AG08396 (cell line): ENCODE data around the gene SCARB2.

Experiments
- DNase-seq: peaks from one replicate; pipeline ENCODE4 v3.0.0; 2012; ENCODE audit warnings: low spot score, mixed read lengths

The SCARB2 gene

DNA sequence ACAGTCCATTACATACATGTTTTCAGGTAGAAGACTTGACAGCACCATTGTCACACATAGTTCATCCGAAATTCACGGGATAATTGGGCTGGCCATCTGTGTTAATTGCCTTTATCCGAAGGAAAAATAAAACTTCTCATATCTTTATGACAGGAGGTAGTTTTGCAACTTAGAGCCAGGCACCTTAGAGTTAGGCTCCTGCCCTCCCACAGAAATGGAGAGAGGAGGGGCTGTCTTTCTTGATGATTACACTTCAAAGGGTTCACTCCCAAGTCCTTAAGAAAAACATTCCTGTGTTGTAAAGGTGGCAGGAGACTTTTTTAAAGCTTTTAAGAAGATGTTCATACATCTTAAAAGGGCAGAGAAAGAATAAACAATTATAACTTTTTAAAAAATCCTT, 10.5 kb upstream of the SCARB2 start:
- no peak for DNase-seq

DNA sequence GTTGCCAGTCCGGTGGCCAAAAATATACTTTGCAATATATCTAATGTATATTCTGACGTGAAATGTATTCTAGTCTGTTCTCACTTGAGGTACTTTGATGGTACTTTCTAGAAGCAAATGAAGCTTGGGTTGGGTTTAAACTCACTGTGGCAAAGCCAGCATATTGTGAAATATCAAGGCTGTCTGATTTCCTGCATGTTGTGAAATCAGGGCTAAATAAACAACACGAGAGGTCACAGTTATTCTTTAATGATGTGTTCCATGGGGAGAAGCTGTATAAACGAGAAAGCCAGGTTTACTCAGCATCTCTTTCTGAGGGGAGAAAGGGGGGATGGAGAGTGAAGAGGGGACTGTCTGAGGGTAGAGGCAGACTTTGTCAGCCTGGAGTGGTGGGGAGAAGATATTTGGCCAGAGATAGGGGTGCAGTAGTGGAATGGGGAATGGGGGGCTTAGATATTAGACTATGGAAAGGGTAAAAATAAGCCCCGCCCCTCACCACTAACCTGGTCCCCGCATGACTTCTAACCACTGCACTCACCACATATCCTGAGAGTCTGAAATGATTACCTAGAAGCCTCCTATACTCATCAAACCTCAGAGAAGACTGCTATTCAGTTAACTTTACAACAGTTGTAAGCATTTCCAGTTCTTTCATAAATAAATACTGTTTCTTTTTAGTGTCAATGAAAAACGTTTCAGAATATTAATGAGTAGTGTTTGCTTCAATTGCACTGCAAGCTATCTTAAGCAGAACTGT, 5.9 kb upstream of the SCARB2 start:
- DNase-seq: peak; percentile 61

DNA sequence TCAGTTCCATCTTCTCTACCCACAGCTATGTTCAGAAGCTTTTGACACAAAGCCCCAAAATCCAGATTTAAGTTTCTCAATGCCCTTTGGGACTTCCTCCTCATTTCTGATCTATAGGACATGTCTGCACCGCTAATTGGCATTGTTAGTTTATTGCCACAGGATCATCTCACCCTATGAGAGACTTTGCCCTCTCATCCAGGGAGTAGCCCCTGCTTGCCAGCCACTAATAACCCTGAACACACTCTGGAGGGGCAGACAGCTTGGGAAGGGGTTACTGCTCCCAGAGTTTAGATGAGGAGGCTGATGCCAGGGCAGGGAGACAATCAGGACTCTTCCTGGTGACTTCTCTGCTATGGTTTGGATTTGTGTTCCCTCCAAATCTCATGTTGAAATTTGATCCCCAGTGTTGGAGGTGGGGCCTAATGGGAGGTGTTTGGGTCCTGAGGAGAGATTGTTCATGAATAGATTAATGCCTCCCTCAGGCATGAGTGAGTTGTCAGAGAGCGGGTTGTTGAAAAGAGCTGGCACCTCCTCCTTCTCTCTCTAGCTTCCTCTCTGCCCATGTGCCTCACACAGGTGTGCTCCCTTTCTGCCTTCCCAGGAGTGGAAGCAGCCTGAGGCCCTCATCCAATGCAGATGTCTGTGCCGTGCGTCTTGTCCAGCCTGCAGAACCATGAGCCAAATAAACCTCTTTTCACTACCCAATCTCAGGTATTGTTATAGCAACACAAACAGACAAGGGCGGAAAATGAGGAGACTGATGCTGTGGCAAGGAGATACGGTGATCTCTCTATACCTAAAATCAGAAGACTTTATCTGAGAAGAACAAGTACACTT, 3.6 kb upstream of the SCARB2 start:
- no peak for DNase-seq

DNA sequence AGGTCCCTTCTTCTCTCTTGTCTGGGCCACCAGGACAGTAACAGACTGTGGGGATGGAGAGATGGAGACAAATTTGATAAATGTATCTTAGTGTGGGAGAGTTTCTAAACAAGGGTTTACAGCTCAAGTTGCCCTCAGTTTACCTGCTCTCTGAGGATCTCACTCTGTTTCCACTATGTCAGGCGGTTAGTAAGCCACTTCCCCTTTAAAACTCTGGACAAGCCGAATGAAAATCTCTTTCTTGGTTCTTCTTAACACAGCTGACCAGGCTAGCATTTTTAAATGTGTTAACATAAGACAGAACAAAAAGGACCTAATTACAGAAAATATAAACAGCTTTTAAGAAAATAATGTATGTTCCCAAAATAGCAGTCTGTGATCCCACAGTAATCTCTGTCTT, 2.9 kb upstream of the SCARB2 start:
- no peak for DNase-seq

DNA sequence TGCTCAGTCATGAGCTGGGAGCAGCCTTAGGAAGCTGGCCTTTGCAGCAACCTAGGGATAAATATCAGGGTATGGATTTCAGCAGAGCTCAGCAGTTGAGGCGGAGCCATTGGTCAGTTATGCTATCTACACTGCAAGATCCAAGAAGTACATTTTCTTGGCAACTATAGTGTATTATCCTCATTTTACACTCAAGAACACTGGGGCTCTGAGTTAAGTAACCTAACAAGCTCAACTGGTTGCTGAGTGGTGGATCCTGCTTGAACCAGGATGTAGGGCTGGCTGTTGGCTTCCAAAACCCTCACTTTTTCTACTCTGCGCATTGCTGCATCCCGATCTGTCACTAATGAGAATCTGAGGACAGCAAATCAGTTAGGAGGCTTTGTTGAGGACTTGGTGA, 1.5 kb upstream of the SCARB2 start:
- no peak for DNase-seq

DNA sequence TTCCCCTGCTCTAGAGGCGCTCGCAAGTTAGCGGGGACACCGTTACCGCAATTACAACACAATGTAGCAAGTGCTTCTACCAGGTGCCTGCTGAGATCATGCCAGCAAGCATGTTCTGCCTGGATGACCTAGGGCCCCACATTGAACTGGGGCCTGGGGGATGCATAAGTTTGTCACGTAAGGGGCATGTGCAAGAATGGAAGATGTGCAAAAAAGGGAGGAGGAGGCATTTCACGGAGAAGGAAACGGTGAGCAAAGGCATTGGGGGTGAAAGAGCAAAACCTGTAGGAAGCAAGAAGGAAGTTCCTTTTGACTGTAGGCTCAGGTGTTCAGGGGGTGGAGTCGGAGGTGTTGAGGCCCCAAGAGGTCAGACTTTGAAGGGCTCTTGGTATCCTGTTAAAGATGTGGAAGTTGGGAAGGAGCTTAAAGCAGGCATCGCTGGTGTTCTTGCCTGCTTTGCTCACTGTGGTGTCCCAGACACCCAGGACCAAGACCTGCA, 602 bp upstream of the SCARB2 start:
- DNase-seq: no peak

DNA sequence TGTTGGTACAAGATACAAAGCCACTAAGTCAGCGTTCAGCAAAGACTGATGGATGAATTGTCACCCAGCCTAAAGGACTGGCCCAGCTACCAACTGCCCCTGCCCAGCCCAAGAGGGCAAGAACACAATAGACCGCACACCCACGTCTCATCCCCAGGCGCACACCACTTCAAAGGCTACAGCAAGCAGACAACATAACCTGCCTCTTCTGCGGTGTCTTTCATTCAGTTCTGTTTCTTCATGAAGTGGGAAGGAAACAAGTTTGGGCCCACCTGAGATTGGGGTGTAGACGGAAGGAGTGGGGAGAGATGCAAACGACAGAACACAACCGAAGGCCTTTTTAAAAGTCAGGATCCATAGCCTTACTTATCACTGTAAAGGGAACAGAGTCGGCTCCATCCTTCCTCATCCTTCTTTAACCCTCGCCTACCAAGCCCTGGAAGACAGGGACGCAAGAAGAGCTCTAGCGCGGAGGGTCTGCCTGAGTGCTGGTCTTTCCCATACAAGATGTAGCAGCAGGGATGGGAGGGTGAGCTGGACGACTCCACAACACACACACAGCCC, 691 bp downstream of the SCARB2 start:
- DNase-seq: no peak

DNA sequence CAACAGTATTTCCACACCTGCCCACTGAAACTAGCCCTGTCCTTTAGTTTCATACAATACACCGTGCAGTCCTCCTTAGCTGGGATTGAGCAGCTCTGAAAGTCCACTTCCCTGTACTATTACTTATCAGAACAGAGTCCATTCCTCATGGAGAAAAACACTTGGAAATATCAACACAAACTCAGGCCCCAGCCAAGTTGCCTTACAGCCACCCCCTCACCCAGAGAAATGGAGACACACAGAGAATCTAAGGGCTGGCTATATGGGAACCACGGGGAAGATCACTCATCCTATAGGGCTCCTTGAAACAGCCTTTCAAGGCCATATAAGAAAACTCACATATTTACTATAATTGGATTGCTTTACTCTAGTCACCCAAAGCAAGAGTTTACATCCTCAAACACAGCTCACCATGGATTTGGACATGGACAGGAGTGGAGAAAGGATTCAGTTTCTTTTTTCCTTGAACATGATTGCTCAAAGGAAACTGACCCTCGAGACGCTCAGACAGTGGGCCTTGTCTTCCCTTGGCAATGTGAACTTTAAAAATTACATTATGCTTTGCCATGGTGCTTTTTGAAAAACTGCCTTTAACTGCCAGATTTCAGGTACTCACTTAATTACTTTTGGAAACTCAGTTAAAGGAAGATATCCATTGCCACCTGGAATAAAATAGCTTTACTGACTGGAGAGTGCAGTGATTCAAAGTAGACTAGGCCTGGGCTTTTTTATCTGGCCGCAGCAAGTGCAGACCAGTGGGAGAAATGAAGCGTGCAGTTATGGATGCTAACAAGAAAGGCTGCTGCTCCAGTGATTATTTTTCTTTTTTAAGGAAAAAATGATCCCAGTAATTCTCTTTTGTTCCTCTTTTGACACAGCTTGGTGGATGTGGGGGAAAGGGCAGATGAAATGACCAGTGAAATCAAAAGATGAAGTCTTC, 1.6 kb downstream of the SCARB2 start:
- no peak for DNase-seq

DNA sequence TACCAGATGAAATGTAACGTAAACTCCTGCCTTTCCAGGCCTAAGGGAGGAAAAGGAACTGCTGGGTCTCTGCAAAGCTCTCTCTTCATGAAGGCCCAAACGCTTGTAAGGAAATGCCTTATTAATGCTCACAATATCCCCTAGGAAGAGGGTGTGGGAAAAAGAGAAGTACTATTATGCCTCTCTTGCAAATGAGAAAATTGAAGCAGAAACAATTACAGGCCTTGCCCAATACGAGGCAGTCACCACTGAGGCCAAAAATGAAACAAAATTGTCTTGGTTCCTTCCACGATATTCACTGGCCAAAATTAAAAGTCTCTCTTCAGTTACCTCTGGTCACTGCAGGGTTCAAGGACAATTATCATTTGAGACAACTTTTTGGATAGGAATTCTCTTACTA, 3.2 kb downstream of the SCARB2 start:
- DNase-seq: no peak

DNA sequence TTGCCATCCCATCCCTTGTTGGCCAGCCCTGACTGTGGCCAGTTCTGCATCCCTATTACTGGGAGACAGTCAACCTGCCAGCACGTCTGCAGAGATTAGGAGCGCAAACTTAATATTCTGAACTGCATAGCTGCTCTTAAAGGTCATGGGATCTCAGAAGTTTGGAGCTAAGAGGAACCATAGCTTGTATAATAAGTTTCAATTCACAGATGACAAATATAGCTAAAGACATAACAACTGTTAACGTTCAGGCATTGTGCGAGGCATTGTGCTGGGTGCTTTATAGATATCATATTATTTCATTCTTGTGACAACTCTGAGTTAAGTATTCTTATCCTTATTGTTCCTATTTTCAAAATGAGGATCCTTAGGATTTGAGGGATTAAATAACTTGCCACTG, 3.7 kb downstream of the SCARB2 start:
- no peak for DNase-seq

DNA sequence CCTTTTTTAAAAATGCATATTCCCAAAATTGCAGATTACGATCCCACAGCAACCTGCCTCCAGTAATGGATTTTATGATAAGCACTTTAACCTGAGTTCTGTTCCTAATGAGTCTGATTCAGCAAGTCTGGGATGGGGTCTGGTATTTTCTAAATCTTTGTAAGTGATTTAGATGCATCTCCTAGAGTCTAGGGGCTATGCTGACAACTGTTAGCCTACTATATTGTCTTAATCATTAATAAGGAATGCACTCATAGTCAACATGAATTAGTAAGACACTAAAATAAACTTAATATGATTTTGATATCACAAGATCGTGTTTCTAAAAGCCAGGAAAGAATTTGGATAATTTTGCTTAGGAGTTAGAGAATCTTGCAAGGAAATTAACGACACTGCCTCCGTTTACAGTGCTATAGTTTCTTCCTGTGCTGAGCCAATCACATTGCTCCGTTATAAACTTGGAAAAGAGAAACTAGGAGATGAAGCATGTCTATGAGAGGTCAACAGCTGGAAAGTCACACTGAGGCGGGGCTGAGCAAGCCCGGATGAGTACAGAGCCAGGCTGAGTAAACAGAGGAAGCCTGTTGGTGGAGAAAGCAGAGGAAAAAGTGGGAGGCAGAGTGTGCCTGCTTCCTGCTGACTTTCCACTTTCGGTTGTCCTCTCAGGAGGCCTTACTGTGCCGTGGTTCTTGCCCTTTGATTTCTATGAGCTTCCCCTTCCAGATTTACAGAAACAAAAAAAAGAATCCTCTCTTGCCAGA, 5.4 kb downstream of the SCARB2 start:
- peak; percentile 69 for DNase-seq

DNA sequence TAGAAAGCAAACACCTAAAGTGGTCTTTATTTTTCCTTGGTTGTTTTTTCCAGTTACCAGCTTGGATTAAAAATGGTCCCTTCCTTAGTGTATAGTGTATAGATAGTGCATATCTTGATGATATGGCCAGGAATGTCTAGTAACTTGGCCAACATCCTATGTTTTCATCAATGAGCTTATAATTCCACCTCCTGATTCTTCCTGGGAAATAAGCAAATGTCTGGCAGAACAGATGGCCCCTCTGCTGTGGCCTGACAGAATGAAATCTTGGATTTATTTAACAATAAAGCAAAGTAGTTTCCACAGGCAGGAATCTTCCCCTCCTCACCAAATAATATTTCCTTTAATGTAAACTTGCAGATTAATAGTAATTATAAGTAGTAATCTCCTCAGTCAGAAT, 6.1 kb downstream of the SCARB2 start:
- DNase-seq: no peak

DNA sequence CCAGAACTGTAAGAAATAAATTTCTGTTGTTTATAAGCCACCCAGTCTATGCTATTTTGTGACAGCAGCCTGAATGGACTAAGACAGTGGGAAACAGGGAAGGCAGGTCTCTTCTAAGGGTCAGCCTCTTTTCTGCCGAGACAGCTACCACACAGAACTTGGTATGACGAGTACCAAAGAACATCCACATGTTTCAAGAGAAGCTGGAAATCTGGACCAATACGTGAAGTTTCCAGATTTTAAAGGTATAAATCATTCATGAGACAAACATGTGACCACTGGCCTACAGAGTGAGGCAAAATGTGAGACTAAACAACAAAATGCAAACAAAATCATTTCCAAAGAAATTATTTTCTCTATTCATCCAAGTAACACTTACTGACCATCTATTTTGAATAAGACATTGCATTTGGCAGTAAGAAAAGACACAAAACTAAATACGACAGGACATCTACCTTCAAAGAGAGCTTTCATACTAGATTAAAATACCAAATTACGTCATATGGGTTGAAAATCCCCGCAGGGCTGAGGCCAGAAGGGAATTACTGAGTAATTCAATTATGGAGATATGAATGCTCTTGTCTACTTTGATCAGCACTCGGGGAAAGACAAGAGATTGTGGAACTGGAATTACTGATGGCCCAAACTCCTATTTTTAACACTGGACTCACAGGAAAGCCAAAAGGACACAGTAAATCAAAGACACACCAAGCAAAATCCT, 7.2 kb downstream of the SCARB2 start:
- DNase-seq: no peak

DNA sequence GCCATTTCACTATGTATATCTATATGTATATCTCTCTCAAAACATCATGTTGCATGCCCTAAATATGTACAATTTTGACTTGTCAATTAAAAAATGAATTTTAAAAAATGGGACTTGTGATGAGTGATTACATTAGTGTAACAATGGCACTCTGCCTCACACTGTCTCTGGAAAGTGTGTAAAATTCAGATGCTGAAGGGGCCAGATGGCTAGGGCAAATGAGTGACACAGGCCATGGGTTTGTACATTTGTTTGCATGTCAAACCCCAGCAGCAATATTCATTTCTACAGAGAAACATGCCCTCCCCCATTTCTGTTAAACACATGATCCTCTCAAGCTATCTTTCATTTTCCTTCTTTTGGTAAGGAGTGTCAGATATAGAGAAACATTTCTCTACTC, 8.1 kb downstream of the SCARB2 start:
- DNase-seq: no peak

DNA sequence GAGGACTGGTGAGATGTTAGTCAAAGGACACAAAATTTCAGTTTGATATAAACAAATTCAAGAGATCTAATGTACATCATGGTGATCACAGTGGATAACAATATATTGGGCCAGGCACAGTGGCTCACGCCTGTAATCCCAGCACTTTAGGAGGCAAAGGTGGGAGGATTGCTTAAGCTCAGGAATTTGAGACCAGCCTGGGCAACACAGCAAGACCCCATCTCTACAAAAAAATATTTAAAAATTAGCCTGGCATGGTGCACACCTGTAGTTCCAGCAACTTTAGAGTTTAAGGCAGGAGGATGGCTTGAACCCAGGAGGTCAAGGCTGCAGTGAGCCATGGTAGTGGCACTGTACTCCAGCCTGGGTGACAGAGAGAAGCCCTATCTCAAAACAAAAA, 8.7 kb downstream of the SCARB2 start:
- no peak for DNase-seq

DNA sequence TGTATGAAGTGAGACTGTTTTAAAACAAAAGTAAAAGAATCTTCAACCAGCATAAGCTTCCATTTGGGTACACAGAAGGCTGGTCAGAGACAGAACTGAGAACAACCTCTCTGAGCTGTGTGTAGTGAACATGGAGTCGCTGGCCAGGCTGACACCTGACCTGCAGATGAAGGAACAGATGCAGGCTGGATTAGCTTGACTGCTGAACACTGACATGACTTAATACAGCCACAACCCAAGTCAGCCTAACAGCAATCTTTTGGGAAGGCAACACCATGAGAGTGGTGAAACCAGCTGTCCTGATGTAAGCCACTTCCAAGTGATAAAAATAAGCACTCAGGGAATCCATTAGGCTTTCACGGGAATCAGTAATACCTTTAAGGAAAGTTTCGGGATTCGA, 10.1 kb downstream of the SCARB2 start:
- no peak for DNase-seq

DNA sequence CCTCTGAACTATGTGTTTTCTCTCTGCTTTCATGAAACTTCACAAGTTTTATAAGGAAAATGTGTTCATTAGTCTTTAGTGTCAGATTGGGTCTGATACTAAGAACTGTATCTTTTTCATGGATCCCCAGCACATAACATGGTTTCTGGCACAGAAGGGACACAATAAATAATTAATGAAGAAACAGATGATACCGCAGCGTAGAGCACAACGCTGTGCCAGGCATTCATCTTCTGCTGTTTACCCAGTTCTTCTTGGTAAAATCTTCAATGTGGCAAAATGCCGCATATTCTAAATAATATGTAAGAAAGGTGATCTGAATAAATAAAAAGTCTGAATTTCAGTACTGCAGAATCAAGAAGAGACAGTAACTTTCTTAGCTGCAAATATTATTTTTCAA, 12.3 kb downstream of the SCARB2 start:
- DNase-seq: no peak

DNA sequence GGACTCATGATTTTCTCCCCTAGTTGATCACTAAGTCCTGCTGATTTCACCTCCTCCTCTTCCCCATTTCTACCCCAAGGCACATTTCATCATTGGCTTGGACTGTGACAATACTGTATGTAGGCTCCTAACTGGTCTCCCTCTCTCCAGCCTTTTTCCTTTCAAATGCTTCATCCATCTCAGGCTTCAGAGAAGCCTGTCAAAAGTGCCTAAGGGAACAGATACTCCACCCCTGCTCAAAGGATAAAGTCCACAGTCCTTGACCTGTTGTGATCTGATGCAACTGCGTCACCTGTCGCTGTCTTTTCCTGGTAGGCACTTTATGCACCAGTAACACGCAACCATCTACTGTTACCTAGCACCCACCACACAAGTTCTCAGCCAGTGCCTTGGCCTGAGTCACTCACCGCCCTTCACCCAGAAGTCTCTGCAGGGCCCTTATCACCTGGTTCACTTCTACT, 12.8 kb downstream of the SCARB2 start:
- DNase-seq: no peak

DNA sequence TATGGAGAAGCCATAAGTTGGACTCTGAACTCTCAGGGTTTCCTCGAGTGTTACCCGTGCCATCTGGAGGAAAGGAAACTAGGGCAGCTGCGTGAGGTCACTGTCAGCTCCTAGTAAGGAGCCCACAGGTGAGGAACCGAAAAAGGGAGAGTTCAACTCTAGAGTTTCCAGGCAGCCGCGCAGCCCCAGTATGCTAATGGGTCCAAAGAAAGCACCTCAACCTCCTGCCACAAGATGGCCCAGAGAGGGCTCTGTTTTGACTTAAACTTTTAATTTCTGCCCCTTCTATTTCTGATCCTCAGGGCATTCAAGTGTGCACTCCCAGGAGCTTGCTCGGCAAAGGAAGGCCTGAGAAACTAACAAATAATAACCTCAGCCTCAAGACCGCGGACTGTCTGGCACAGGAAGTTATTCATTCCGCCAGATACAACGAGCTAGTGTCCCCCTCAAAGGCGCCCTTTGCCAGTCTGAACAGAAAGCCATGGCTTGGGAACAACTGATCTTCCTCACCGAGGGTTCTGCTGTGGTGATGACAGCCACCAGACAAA, 13.9 kb downstream of the SCARB2 start:
- DNase-seq: no peak
